ENCODE results near the gene AIFM3. TPM values are rescaled to one million over a fixed set of nuclear protein-coding genes. Genes with fewer than 3 reads are reported as not detected.

Gene AIFM3
- total RNA-seq, 1 donor from 2014 or later, result 0.36 TPM

DNA sequence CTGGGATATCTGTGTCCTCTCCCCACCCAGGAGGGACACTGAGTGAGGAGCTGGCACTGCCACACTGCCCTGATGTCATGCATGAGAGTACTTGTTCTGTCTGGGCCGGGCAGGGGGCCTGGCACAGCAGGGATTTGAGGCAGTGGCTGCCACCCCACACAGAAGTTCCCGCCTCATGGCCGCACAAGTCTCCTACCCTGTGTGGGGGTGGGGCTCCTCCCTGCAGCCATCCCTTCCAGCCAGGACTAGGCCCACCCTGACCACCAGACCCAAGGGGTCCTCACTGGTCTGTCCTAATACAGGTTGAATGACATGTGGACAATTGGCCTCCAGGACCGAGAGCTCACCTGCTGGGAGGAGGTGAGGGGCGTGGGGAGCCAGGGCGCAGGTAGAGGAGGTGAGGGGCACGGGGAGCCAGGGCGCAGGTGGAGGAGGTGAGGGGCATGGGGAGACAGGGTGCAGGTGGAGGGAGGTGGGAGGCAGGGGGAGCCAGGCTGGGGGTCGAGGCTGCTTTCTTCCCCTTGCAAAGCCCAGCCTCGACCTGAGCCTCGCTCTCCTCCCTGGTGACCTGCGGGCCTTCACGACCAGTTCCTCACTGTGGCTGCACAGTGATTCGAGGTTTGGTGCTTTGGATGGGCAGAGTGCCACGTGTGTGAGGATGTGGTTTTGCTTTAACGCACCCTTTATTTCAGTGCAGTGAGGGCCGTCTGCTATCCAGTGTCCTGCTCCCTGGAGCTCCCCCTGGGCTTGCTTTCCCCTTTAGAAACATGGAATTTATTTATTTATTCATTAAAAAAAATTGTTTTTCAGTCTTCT, 22.5 kb downstream of the AIFM3 start:
- intact Hi-C loops (cut with micrococcal nuclease), result no loop called here

DNA sequence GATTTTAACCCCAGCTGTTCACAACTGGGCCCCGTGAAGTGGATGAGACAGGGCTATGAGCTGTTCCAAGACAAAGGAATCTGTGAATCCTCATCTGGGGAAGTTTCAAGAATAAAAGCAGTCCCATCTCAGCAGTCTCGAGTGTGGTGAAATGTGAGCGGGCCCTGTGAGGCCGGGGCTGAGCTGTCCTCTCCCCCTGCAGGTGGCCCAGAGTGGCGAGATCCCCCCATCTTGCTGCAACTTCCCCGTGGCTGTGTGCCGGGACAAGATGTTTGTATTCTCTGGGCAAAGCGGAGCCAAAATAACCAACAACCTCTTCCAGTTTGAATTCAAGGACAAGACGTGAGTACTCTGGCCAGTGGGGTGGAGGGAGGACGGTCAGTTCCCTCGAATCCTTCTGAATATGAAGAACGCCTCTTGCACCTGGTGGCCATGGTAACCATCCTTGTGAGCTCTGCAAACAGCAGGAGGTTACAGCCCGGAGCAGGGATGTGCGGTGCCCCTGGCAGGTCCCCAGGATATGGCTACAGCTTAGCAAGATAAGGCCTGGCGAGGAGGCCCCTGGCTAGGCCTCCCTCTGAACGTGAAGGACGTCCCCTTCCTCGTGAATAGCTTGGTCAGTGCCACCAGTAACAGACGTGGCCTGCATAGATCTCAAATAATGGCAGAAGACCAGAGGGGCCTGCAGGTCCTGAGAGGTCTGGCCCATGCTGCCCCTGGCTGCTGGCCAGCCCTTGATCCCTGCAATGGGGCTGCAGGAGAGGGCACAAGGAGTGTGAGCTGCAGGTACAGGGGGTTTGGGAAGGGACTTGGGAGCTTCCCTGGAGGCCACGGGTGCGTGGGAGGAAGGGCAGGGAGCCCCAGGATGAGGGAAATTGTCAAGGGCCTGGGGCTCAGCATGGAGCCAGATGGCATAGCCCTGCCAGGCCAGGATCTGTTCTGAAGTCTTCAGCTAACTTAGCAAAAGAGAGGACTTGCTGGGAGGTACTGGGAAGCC, 23.4 kb downstream of the AIFM3 start:
- intact Hi-C loops (cut with micrococcal nuclease), result no loop called here

DNA sequence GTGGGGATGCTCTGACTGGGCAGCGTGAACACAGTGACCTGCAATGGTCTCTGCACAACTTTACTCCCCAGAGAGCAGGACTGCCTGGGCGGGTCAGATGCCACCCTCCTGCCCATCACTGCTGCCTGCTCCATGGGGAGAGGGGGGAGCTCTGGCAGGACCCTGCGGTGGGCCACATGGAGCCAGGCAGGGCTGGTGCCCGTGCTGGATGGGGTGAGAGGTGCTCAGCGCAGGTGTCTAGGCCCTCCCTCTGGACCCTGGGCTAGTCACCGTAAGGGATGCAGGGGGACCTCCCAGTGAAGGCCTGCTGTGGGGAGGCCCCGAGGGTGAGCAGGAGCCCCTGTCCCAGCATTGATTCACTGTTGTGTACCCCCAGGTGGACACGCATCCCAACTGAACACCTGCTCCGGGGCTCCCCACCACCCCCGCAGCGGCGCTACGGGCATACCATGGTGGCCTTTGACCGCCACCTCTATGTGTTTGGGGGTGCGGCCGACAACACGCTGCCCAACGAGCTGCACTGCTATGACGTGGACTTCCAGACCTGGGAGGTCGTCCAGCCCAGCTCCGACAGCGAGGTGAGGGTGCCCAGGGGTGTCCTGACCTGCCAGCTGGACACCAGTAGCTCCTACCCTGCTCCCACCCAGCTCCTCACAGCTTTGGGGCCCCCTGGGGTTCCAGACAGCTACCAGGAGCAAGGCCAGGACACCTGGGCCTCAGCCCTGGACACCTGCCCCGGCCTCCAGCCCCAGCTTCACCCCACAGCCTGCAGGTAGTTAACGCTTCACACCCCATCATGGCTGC, 24.4 kb downstream of the AIFM3 start:
- intact Hi-C loops (cut with micrococcal nuclease), result no loop called here

DNA sequence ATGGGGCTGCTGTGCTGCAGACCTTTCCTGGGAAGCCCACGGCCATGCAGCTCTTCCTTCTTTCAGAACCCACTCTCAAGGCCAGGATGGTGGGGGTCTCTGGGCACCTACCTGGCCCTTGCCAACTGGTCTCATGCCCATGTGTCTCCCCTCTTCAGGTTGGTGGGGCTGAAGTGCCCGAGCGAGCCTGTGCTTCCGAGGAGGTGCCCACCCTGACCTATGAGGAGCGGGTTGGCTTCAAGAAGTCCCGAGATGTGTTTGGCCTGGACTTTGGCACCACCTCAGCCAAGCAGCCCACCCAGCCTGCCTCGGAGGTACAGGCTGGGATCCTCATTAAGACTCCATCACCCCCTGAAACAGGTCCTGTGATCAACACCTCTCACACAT, 25.0 kb downstream of the AIFM3 start:
- intact Hi-C loops (cut with micrococcal nuclease), result no loop called here

DNA sequence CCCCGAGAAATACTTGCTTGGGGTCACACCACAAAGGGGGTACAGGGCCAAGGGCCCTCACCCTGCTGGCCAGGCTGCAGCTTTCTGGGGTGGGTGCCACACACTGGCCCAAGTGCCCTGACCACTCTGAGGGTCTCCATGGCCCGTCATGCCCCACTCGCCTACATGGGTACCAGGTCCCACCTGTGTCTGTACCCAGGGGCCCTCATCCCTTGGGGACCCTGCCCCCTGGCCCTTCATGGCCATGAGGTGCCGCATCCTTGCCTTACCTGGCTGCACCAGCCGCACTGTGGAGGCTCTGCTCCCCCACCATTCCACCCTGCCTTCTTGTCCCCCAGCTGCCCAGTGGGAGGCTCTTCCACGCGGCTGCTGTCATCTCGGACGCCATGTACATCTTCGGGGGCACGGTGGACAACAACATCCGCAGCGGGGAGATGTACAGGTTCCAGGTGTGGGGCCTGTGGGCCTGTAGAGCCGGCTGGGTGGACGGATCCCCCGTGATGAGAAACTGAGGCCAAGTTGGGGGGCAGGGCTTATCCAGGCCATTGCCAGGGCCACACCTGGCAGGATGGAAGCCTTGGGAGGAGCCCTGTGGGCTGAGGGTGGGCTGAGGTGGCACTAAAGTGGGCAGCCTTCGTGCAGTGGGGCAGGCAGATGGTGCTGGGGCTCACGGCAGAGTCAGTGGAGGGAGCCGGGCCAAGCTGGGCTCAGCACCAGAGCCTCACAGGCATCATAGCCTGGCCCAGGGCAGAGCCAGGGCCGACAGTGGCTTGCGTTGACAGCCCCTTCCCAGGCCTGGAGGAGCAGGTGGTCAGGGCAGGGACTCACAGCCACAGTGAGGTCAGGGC, 25.6 kb downstream of the AIFM3 start:
- intact Hi-C loops (cut with micrococcal nuclease), result no loop called here

DNA sequence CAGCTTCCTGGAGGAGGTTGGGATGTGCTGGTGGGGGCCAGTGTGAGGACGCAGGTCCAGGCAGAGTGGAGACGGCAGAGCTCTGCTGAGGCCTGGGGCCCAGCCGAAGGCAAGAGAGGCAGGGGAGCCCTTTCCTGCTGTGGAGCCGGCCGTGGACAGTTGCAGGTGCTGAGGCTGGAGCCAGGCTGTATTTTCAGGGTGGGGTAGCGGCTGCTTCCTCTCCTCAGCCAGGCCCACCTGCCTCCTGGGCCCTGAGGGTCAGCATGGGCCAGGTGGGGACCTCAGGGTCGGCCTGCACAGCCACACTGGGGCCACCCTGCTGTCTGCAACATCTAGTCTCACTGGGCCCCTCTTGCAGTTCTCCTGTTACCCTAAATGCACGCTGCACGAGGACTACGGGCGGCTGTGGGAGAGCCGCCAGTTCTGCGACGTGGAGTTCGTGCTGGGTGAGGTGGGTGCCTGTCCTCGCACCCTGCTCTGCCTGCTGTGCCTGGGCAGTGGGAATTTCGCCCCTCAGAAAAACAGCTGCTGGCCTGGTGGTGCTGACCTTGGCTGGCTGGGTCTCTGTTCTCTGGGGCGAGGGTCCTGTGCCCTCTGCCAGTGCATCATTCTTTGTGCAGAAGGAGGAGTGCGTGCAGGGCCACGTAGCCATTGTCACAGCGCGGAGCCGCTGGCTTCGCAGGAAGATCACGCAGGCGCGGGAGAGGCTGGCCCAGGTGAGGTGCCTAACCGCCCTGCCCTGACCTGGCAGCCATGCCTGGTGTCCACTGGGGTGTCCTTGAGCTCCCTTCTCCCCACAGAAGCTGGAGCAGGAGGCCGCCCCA, 26.5 kb downstream of the AIFM3 start:
- intact Hi-C loops (cut with micrococcal nuclease), result no loop called here

DNA sequence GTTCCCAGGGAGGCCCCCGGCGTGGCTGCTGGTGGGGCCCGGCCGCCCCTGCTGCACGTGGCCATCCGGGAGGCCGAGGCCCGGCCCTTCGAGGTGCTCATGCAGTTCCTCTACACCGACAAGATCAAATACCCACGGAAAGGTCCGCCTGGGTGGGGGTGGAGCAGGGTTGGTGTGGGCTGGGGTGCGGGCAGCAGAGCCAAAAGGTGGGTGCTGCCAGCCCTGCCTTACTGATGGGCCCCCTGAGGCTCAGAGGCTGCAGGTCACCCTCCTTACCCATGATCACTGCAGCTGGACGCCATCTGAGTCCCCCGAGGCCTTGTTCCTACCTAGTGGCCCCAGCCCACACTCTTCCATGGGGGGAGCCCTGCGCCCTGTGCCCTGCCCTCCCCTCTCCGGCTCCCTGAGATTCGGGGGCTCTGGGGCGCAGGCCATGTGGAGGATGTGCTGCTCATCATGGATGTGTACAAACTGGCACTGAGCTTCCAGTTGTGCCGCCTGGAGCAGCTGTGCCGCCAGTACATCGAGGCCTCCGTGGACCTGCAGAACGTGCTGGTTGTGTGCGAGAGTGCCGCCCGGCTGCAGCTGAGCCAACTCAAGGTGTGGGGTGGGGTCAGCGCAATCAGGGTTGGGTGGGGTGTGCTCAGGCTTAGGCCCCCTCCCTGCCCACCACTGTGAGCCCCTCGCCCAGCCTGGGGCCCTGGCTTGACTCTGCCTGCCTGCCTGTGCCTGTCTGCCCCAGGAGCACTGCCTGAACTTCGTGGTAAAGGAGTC, 27.3 kb downstream of the AIFM3 start:
- intact Hi-C loops (cut with micrococcal nuclease), result no loop called here

DNA sequence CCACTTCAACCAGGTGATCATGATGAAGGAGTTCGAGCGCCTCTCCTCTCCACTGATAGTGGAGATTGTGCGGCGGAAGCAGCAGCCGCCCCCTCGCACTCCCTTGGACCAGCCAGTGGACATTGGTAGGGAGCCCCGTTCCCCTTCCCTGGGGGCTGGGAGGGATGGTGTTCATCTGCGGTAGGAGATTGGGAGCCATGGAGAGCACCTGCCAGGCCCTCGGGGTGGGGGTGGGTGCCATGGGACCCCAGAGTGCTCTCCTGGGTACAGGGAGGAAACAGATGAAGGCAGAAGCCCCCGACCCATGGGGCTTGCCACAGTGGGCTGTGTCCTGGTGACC, 27.8 kb downstream of the AIFM3 start:
- intact Hi-C loops (cut with micrococcal nuclease), result no loop called here

DNA sequence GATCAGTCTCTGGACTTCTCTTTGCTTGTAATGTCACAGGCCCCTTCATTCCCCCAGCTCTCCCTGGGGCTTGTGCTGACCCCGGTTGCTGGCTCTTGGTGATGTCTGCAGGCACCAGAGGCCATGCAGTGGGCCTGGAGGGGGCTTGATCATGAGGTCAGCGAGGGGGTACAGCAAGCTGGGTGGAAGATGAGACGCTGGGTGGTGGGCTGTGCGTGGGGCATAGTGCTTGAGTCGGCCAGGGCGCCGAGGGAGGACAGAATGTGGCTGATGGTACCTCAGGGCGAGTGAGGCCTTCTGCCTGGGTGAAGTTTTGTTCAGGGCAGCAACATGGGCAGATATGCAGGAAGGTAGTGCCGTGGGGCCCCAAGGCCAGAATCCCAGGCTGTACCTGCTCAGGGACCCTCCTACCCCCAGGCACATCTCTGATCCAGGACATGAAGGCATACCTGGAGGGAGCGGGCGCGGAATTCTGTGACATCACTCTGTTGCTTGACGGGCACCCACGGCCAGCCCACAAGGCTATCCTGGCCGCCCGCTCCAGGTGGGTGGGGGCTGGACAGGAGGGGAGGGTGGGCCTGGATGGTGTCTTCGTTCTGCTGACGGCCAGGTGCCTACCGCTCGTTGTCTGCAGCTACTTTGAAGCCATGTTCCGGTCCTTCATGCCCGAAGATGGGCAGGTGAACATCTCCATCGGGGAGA, 28.4 kb downstream of the AIFM3 start:
- intact Hi-C loops (cut with micrococcal nuclease), result no loop called here

DNA sequence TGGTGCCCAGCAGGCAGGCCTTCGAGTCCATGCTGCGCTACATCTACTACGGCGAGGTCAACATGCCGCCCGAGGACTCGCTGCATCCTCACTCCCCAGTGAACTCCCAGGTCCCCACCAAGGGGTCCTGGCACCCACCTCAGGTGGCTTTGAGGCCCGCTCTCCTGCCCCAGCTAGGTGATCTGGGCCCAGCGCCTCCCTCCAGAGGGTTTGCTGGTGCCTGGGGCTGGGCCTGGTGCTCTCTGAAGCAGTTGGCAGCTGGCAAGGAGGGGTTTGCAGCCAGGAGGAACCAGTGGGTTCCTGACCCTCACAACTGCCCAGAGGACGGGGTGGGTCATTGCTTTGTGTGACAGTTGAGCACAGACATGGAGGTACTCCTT, 29.0 kb downstream of the AIFM3 start:
- intact Hi-C loops (cut with micrococcal nuclease), result no loop called here

DNA sequence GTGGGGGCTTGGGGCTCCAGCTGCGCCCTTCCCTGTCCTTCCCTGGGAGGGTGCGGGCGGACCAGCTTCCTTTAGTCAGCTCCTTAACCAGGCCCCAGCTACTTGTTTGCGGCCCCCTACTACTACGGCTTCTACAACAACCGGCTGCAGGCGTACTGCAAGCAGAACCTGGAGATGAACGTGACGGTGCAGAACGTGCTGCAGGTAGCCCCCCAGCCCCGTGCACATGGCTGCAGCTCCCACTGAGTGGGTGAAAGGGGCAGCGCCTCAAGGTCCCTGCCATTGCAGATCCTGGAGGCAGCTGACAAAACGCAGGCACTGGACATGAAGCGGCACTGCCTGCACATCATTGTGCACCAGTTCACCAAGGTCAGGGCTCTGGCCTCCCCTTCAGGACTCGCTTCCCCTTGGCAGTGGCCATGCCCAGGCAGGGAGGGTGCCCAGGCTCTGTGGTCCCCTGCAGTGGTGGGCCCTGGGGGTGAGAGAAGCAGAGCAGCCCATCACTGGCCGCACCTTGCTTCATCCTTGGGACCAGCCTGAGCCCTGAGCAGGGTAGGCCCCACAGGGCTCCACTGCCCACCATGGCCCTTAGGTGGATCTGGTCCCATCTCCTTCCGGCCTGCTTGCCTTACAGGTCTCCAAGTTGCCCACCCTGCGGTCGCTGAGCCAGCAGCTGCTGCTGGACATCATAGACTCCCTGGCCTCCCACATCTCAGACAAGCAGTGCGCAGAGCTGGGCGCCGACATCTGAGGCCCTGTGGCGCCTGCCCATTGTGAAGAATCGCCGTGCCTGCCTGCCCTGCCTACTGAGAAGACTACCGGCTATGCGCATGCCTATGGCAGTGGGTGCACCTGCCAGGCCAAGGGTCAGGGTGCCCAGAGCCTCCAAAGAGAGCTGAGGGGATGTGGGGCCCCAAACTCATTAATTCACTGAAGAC, 29.8 kb downstream of the AIFM3 start:
- intact Hi-C loops (cut with micrococcal nuclease), result no loop called here

DNA sequence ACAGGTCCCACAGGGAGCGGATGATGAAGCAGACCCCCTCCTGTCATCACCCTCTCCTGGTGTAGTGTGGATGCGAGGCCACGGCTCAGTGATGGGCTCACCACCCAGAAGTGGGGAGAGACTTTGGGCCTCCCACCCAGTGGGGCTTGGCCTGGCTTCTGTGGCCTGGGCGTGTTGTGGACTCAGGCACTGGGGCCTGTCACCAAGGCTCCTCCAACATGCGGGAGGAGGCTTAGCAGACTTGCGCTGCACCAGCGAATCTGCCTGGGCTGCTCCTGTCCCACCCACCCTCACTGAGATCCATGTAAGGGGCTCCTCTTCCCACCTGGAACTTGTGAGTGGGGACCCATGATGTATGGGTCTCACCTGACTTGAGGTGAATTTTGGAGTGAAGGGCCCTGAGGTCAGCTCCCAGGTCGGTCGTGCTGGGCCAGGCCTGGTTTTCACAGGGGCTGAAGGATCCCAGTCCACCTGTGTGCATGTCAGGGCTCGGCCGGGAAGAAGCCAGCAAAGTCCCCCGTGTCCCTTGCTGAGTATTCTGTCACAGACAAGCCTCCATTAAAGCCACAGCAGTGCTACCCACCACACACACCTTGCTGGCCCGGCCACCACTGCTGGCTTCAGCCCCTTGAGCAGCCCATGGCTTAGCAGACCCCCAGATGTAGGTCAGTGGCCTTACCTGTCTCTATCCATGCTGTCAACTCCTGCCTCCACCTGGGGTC, 30.6 kb downstream of the AIFM3 start:
- intact Hi-C loops (cut with micrococcal nuclease), result no loop called here

DNA sequence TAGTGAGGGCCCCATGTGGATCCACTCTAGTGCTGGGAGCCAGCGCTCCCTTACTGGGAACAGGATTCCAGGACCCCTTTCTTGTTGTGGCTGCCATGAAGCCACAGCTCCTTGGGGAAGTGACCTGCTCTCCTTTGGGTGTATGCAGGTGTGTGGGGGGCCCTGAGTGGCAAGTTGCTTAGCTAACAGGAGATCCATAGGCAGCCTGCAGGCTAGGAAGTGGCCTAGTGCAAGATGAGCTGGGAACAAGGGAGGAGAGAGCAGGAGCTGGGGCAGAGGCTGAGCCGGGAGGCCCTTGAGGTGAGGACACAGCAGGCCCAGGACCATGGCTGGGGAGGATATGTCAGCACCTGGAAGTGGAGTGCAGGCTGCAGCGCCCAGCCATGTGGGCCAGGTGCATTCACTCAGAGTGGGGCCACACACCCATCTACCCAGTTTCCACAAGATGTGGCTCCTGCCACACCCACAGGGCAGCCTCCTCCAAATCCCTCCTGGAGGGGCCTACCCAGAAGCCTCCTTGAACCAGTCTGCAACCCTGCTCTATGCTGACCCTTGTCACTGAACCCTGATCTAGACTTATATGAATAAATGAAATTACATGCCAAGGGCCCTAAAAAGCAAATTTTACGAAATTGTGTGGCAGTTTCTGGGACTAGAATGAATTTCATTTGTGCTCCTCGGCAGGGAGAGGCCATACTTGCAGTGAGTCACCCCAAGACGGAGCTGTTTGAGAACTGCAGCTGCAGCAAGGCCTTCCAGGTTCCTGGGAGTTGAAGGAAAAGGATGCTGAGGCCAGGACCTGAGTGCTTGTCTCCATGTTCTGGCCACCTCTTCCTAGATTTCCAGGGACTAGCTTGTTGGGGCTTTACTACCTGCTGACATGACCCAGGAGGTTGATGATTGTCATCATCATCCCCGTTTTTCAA, 31.6 kb downstream of the AIFM3 start:
- intact Hi-C loops (cut with micrococcal nuclease), result no loop called here

DNA sequence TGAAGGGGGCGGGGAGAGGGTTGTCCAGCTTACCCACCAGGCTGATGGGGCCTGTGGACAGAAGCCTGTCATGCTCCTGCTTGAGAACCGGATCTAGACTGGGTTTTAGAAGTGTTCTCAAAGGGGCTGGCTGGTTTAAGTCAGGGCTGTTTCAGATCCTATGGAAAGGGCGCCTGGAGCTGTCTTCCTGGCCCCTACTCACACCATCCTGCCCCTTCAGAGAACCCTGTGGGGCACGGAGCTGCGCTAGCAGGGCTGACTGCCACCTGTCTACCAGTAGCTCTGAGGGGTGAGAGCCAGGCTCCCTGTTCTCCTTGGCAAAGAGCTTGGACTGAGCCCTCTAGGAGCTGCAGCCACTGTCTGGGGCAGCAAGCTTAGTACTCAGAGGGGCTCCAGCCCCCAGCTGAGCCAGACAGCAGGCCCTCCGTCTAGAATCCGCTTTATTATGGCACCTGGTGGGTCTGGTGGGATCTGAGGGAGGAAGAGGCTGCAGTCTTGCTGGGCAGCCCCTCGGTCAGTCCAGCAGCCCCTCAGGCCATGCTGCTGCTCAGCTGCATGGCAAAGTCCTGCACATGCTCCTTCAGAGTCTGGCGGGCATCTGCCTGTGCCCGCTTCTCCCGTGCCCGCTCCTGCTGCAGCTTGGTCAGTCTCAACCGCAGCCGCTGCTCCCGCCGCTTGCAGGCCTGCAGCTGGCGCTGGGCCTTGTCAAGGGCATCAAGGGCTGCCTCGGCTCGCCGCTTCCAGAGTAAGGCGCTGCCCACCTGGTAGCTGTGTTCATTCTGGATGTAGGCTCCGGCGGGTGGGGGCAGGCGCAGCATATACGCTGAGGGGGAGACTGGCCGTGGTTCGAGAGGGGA, 32.5 kb downstream of the AIFM3 start:
- intact Hi-C loops (cut with micrococcal nuclease), result loop anchor here (10.0 kb wide), 1 partner anchor 645 kb away; the partner anchor contains the start of gene SDF2L1
